Hepatocyte (in vitro differentiated cells): ENCODE data around the gene LILRA1. TPM values are rescaled to one million over a fixed set of nuclear protein-coding genes. Genes with fewer than 3 reads are reported as not detected.
"Not testable (repeated sequence)": the region's sequence is repeated elsewhere in the genome, so short reads cannot be mapped to it uniquely, and the experiment has no call there.

Source experiments
- DNase-seq: peaks from one replicate; pipeline ENCODE4 v3.0.0-alpha.2; 2016; ENCODE audit warnings: low spot score
- H2AFZ ChIP-seq: fragments of 200-600 bp; sonication (generic); 2 replicates; pipeline ENCODE4 v1.6.0; 2016; ENCODE audit warnings: antibody characterized with exemption, mild to moderate bottlenecking
- H3K27ac ChIP-seq: fragments of 200-600 bp; sonication (generic); 2 replicates; pipeline ENCODE4 v1.5.1; 2016; ENCODE audit warnings: mild to moderate bottlenecking
- H3K27me3 ChIP-seq: fragments of 200-600 bp; sonication (generic); 2 replicates; pipeline ENCODE4 v1.6.1; 2016
- H3K36me3 ChIP-seq: fragments of 200-600 bp; sonication (generic); replicated peaks from 2 replicates; pipeline ENCODE4 v1.5.1; 2016; ENCODE audit warnings: low read depth; ENCODE audit not compliant: insufficient read depth
- H3K4me1 ChIP-seq: fragments of 200-600 bp; sonication (generic); 2 replicates; pipeline ENCODE4 v1.5.1; 2016; ENCODE audit warnings: mild to moderate bottlenecking, moderate library complexity; ENCODE audit not compliant: insufficient read depth
- H3K4me2 ChIP-seq: fragments of 200-600 bp; sonication (generic); 2 replicates; pipeline ENCODE4 v1.6.0; 2016
- H3K4me3 ChIP-seq: fragments of 200-600 bp; sonication (generic); 2 replicates; pipeline ENCODE4 v1.5.1; 2016; ENCODE audit warnings: mild to moderate bottlenecking
- H3K79me2 ChIP-seq: fragments of 200-600 bp; sonication (generic); 2 replicates; pipeline ENCODE4 v1.6.0; 2017; ENCODE audit warnings: mild to moderate bottlenecking
- H3K9me2 ChIP-seq: fragments of 200-600 bp; sonication (generic); replicated peaks from 2 replicates; pipeline ENCODE4 v1.6.0; 2017; ENCODE audit warnings: mild to moderate bottlenecking; ENCODE audit not compliant: insufficient read depth
- H3K9me3 ChIP-seq: fragments of 200-600 bp; sonication (generic); 2 replicates; pipeline ENCODE4 v1.5.1; 2016; ENCODE audit warnings: low read depth, mild to moderate bottlenecking
- H4K20me1 ChIP-seq: fragments of 200-600 bp; sonication (generic); 2 replicates; pipeline ENCODE4 v1.6.0; 2016; ENCODE audit warnings: mild to moderate bottlenecking; ENCODE audit not compliant: insufficient read depth, poor library complexity, severe bottlenecking
- EZH2 ChIP-seq: fragments of 200-600 bp; sonication (generic); IDR thresholded peaks from 2 replicates; pipeline ENCODE4 v1.6.1; 2016; ENCODE audit warnings: antibody characterized with exemption, mild to moderate bottlenecking, borderline replicate concordance
- EZH2phosphoT487 ChIP-seq: fragments of 200-600 bp; sonication (generic); IDR thresholded peaks from one replicate; pipeline ENCODE4 v1.6.1; 2018; ENCODE audit warnings: antibody characterized with exemption, mild to moderate bottlenecking, low read depth, moderate library complexity; ENCODE audit not compliant: unreplicated experiment, severe bottlenecking
- WGBS: methylation state at CpG from one replicate; pipeline ENCODE4 v1.1.6; 2016; ENCODE audit warnings: low lambda C conversion rate; ENCODE audit errors: missing lambda C conversion rate; 5-methylcytosine and 5-hydroxymethylcytosine counted together
- polyA plus RNA-seq: library from polyadenylated mRNA; unstranded; fragments of >200 nt; fragmentation: Nextera tagmentation; extraction: Ambion mirVana; gene quantifications from 2 replicates; pipeline ENCODE4 v1.2.1, GENCODE V29; 2016
- total RNA-seq: library from RNA; depleted of rRNA; stranded (reverse); fragments of >200 nt; gene quantifications from 2 replicates; pipeline ENCODE4 v1.2.3, GENCODE V29; 2014
- TF ChIP-seq, protein P1 (sequence below): fragments of 200-600 bp; sonication (generic); IDR thresholded peaks from 2 replicates; pipeline ENCODE4 v1.5.1; 2016; ENCODE audit warnings: antibody characterized with exemption, mild to moderate bottlenecking; ENCODE audit not compliant: poor library complexity

The LILRA1 gene
- total and polyA plus RNA-seq, 2 experiments from 2014 or later: not detected

DNA sequence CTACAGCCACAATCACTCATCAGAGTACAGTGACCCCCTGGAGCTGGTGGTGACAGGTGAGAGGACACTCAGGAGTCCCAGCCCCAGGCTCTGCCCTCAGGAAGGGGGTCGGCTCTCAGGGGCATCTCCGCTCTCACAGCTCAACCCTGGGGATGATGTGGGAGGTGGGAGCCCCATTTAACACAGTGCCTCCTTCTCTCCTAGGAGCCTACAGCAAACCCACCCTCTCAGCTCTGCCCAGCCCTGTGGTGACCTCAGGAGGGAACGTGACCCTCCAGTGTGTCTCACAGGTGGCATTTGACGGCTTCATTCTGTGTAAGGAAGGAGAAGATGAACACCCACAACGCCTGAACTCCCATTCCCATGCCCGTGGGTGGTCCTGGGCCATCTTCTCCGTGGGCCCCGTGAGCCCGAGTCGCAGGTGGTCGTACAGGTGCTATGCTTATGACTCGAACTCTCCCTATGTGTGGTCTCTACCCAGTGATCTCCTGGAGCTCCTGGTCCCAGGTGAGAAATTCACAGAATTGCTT, 18.8 kb upstream of the LILRA1 start:
- no peak overlapping the region for H3K27ac ChIP-seq
- H3K27me3 ChIP-seq: no peaks in the 10 kb centered on the region
- H2AFZ ChIP-seq: no peak overlapping the region
- no peaks in the 10 kb centered on the region for H3K9me3 ChIP-seq
- no peak overlapping the region for H3K4me3 ChIP-seq
- no peak for DNase-seq
- H4K20me1 ChIP-seq: no peaks in the 10 kb centered on the region
- 66% methylated on average over 12 of the region's 12 CpGs for WGBS
- TF ChIP-seq EZH2: no peak
- TF ChIP-seq, protein P1, sequence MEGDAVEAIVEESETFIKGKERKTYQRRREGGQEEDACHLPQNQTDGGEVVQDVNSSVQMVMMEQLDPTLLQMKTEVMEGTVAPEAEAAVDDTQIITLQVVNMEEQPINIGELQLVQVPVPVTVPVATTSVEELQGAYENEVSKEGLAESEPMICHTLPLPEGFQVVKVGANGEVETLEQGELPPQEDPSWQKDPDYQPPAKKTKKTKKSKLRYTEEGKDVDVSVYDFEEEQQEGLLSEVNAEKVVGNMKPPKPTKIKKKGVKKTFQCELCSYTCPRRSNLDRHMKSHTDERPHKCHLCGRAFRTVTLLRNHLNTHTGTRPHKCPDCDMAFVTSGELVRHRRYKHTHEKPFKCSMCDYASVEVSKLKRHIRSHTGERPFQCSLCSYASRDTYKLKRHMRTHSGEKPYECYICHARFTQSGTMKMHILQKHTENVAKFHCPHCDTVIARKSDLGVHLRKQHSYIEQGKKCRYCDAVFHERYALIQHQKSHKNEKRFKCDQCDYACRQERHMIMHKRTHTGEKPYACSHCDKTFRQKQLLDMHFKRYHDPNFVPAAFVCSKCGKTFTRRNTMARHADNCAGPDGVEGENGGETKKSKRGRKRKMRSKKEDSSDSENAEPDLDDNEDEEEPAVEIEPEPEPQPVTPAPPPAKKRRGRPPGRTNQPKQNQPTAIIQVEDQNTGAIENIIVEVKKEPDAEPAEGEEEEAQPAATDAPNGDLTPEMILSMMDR: no peak
- no peak overlapping the region for H3K4me2 ChIP-seq
- no peaks in the 10 kb centered on the region for H3K9me2 ChIP-seq
- no peaks in the 10 kb centered on the region for H3K4me1 ChIP-seq
- H3K79me2 ChIP-seq: no peaks in the 10 kb centered on the region
- no peaks in the 10 kb centered on the region for H3K36me3 ChIP-seq

DNA sequence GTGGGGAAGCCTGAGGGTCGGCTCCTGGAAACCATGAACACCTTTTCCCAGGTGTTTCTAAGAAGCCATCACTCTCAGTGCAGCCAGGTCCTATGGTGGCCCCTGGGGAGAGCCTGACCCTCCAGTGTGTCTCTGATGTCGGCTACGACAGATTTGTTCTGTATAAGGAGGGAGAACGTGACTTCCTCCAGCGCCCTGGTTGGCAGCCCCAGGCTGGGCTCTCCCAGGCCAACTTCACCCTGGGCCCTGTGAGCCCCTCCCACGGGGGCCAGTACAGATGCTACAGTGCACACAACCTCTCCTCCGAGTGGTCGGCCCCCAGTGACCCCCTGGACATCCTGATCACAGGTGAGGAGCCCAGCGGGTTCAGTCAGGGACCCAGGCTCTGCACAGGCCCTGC, 18.2 kb upstream of the LILRA1 start:
- not testable (repeated sequence) for H3K79me2 ChIP-seq, H3K27ac ChIP-seq, H3K9me2 ChIP-seq, H3K27me3 ChIP-seq, DNase-seq, H3K4me1 ChIP-seq, H3K4me3 ChIP-seq, H3K4me2 ChIP-seq, H2AFZ ChIP-seq, H4K20me1 ChIP-seq, H3K9me3 ChIP-seq, H3K36me3 ChIP-seq
- WGBS: 76% methylated on average over 8 of the region's 9 CpGs

DNA sequence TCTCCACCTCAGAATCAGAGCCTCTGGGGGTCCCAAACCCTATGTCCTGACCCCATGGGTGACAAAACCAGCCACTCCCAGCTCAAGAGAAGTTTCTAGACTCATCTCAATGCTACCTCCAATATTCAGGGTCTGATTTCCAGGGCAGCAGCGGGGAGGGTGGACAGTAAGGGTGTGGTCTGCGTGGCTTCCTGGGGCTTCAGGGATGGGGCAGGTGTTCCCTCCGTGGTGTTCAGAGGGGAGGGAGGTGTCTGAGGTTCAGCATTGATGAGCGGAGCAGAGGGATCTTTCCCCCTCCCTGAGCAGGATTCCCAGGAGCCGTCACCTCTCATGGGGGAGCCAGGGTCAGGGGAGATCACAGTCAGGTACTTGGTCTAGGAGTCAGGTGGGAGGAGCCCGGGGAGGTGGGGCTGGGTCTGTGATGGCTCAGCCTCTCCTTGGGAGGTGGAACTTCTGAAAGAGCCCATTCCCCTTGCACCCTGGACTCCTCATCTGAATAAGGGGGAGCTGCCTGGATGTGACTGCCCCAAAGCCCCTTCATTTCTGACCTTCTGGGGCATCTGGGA, 16.9 kb upstream of the LILRA1 start:
- no peaks in the 10 kb centered on the region for H3K36me3 ChIP-seq
- no peak overlapping the region for H3K27ac ChIP-seq
- no peaks in the 10 kb centered on the region for H3K79me2 ChIP-seq
- H3K9me3 ChIP-seq: no peaks in the 10 kb centered on the region
- peak; percentile 12 for DNase-seq
- H4K20me1 ChIP-seq: no peaks in the 10 kb centered on the region
- H3K27me3 ChIP-seq: no peaks in the 10 kb centered on the region
- TF ChIP-seq EZH2 (no peak), EZH2phosphoT487 (no peak)
- TF ChIP-seq, protein P1: no peak
- H3K4me1 ChIP-seq: no peaks in the 10 kb centered on the region
- 59% methylated on average over 6 of the region's 6 CpGs for WGBS
- no peaks in the 10 kb centered on the region for H3K9me2 ChIP-seq
- H3K4me3 ChIP-seq: no peak overlapping the region
- H2AFZ ChIP-seq: no peak overlapping the region
- no peak overlapping the region for H3K4me2 ChIP-seq

DNA sequence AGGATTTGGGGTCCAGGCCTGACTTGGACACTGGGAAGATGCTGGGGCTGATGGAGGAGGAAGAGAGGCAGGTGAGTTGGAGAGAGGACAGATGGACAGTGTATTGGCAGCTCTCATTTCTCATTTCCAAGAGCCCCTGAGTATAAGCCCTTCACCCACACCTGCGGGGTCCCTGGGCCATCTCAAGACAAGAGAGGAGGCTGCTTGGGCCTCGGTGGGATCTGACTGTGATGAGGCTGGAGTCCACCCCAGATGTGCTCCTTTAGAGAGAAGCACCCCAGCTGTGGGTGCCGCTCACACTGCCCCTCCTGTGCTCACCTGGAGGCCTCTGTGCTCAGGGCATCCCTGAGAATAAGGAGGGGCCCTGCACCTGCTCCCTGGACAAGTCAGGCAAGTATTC, 16.1 kb upstream of the LILRA1 start:
- no peaks in the 10 kb centered on the region for H3K9me3 ChIP-seq
- 45% methylated on average over 3 of the region's 3 CpGs for WGBS
- no peaks in the 10 kb centered on the region for H3K36me3 ChIP-seq
- DNase-seq: no peak
- TF ChIP-seq, protein P1: no peak
- TF ChIP-seq EZH2: no peak
- TF ChIP-seq EZH2phosphoT487: no peak
- H3K4me3 ChIP-seq: no peak overlapping the region
- H3K4me1 ChIP-seq: no peaks in the 10 kb centered on the region
- no peaks in the 10 kb centered on the region for H3K79me2 ChIP-seq
- no peak overlapping the region for H3K27ac ChIP-seq
- H3K4me2 ChIP-seq: no peak overlapping the region
- no peaks in the 10 kb centered on the region for H3K9me2 ChIP-seq
- no peak overlapping the region for H2AFZ ChIP-seq
- H4K20me1 ChIP-seq: no peaks in the 10 kb centered on the region
- H3K27me3 ChIP-seq: no peaks in the 10 kb centered on the region

DNA sequence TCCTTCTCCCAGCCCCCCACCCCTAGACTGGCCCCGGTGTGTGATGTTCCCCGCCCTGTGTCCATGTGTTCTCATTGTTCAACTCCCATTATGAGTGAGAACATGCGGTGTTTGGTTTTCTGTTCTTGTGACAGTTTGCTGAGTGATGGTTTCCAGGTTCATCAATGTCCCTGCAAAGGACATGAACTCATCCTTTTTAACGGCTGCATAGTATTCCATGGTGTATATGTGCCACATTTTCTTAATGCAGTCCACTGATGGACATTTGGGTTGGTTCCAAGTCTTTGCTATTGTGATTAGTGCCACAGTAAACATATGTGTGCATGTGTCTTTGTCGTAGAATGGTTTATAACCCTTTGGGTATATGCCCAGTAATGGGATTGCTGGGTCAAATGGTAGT, 15.2 kb upstream of the LILRA1 start:
- H3K4me2 ChIP-seq, H3K4me1 ChIP-seq, H3K27me3 ChIP-seq, H2AFZ ChIP-seq, H3K36me3 ChIP-seq, H3K9me3 ChIP-seq, H4K20me1 ChIP-seq, H3K79me2 ChIP-seq, H3K27ac ChIP-seq, H3K9me2 ChIP-seq, H3K4me3 ChIP-seq, DNase-seq: not testable (repeated sequence)
- WGBS: 76% methylated on average over 5 of the region's 5 CpGs
